Measurements from ENCODE around the gene ANKFN1. TPM values are rescaled to one million over a fixed set of nuclear protein-coding genes. Genes with fewer than 3 reads are reported as not detected.

ANKFN1 gene
- total RNA-seq, 4 donors from 2014 or later = 0.40 TPM; not detected in 3

DNA sequence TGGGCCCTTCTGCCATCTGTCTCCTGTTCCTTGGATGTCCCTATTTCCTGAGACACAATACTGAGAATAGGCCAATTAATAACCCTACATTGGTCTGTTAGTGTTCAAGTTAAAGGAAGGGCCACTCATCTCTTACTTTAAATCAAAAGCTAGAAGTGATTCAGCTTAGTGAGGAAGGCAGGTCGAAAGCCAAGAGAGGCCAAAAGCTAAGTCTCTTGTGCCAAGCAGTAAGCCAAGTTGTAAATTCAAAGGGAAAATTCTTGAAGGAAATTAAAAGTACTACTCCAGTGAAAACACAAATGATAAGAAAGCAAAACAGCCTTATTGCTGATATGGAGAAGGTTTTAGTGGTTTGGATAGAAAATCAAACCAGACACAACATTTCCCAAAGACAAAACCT, 28.8 kb downstream of the ANKFN1 start:
- no peak for TF ChIP-seq POLR2A (IDR thresholded peaks at IDR 0.05; ENCODE audit: low read depth)
- H3K27ac ChIP-seq (replicated peaks in 1 of 4) = no peak overlapping the region
- H3K4me1 ChIP-seq = peaks cover 0 to 3% (median 0%) of the 10 kb centered on the region in 4 donors
- 74% methylated on average over 1 of the region's 1 CpG for WGBS
- H3K9me3 ChIP-seq = no peaks in the 10 kb centered on the region
- intact Hi-C loops (cut with DNase I) = no loop called here
- no peak for DNase-seq (ENCODE audit: extremely low spot score)
- H3K36me3 ChIP-seq = no peaks in the 10 kb centered on the region
- no peaks in the 10 kb centered on the region for H3K27me3 ChIP-seq
- H3K4me3 ChIP-seq = no peak overlapping the region

DNA sequence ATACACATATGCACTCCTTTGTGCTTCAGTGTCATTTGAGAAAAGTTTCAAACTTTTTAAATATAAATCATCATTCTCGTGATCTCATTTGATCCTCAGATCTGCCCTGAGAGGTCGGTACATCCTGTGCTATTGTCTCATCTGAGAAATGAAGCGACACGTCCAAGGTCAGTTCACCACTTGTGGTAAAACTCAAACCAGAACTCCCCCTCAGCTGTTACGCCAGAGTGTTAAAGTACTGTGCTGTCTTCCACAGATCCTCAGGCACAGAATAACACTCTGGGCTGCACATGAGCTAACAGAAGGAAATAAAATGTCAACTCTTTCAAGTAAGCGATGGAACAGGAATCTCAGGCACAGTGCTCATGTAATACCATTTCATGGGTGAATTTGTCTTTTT, 31.4 kb downstream of the ANKFN1 start:
- no peaks in the 10 kb centered on the region for H3K9me3 ChIP-seq
- H3K36me3 ChIP-seq = no peaks in the 10 kb centered on the region
- H3K27me3 ChIP-seq = no peaks in the 10 kb centered on the region
- H3K4me1 ChIP-seq = no peaks in the 10 kb centered on the region
- no peak for TF ChIP-seq EP300 (IDR thresholded peaks at IDR 0.05)
- no peak for TF ChIP-seq CTCF (IDR thresholded peaks at IDR 0.05)
- no peak for TF ChIP-seq POLR2A (IDR thresholded peaks at IDR 0.05; ENCODE audit: low read depth)
- TF ChIP-seq POLR2AphosphoS5 (IDR thresholded peaks at IDR 0.05) = no peak
- H3K4me3 ChIP-seq = no peak overlapping the region
- no peak for DNase-seq (ENCODE audit: extremely low spot score)
- WGBS = 69% methylated on average over 6 of the region's 6 CpGs
- H3K27ac ChIP-seq (replicated peaks in 1 of 4) = no peak overlapping the region
- intact Hi-C loops (cut with DNase I) = no loop called here

DNA sequence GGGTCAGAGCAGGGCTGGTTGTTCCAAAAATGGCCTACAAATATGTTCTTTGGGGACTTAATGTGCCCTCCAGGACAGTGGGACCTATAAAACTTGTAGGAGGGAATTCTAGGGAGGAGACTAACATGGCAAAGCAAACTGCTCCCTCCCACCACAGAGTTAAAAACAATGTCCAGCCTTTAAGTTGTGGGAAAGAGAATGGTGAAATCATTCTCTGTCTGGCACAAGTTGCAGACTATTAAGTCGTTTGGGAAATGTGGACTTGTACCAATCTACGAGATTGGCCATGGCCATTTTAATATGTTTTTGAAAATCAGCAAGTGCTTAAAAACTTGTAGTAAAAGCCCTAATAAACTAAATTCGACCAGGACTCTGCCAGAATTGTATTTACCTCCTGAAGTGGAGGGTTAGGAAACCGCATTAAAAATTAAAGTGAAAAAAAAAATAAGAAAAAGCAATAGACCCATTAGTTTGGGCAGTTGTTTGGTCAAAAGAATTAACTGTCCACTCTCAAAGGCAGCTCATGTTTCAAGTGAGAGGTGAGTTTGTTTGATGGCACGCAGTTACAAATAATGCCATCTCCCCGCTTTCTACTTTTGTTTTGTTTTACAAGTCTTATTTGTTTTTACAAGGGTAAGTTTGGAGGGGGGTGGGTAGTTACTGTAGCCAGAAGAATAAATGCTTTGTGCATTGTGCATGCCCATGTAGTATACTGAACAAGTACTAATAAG, 32.4 kb downstream of the ANKFN1 start:
- no peak overlapping the region for H3K4me3 ChIP-seq
- intact Hi-C loops (cut with DNase I) = no loop called here
- no peaks in the 10 kb centered on the region for H3K36me3 ChIP-seq
- DNase-seq (ENCODE audit: extremely low spot score) = no peak
- no peaks in the 10 kb centered on the region for H3K4me1 ChIP-seq
- no peaks in the 10 kb centered on the region for H3K9me3 ChIP-seq
- H3K27me3 ChIP-seq = no peaks in the 10 kb centered on the region
- 65% methylated on average over 6 of the region's 6 CpGs for WGBS
- TF ChIP-seq CTCF (IDR thresholded peaks at IDR 0.05) (no peak), EP300 (IDR thresholded peaks at IDR 0.05) (no peak), POLR2AphosphoS5 (IDR thresholded peaks at IDR 0.05) (no peak), POLR2A (IDR thresholded peaks at IDR 0.05; ENCODE audit: low read depth) (no peak)
- H3K27ac ChIP-seq (replicated peaks in 1 of 4) = no peak overlapping the region

DNA sequence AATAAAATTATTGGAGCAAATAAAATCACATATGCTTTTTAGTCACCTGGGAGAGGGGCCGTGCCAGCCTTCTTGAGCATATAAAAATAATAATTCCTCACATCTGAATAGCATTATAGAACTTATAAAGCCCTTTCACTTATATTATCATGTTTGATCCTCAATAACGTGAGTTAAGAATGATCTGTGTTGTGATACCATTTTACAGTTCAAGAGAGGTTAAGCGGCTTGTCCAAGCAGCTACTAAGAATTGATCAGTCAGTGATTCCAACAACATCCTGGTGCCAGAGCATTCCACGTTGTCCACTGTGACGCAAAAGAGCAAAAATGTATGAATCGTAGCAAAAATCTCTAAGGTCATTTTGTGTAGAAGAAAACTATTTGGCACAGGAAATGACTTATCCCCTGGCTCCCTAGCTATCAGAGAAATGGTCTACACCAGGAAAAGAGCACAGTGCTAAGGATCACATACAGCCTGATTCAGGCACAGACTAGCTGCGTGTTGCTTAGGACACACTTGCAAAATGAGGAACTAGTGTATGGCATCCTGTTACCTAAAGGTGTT, 33.0 kb downstream of the ANKFN1 start:
- no peaks in the 10 kb centered on the region for H3K4me1 ChIP-seq
- WGBS = 83% methylated on average over 7 of the region's 7 CpGs
- H3K36me3 ChIP-seq = no peaks in the 10 kb centered on the region
- no peak overlapping the region for H3K4me3 ChIP-seq
- no peaks in the 10 kb centered on the region for H3K27me3 ChIP-seq
- TF ChIP-seq POLR2AphosphoS5 (IDR thresholded peaks at IDR 0.05) = no peak
- H3K27ac ChIP-seq (replicated peaks in 1 of 4) = no peak overlapping the region
- DNase-seq (ENCODE audit: extremely low spot score) = no peak
- intact Hi-C loops (cut with DNase I) = no loop called here
- H3K9me3 ChIP-seq = no peaks in the 10 kb centered on the region

- Histone ChIP-seq H3K36me3 (no peaks in the 10 kb centered on the region), H3K27me3 (no peaks in the 10 kb centered on the region), H3K4me3 (no peak overlapping the region), H3K27ac (replicated peaks in 1 of 4) (no peak overlapping the region), H3K4me1 (no peaks in the 10 kb centered on the region), H3K9me3 (no peaks in the 10 kb centered on the region)
- intact Hi-C loops (cut with DNase I) = no loop called here
- TF ChIP-seq POLR2A (IDR thresholded peaks at IDR 0.05; ENCODE audit: low read depth) (no peak), CTCF (IDR thresholded peaks at IDR 0.05) (no peak), EP300 (IDR thresholded peaks at IDR 0.05) (no peak), POLR2AphosphoS5 (IDR thresholded peaks at IDR 0.05) (no peak)
- 84% methylated on average over 5 of the region's 5 CpGs for WGBS
- DNase-seq (ENCODE audit: extremely low spot score) = no peak
These were observed 50.2 kb downstream of the ANKFN1 start for GRCh38 chr17:56203430-56203829.
